ENCODE results near the gene B3GNT5.
"Not testable (repeated sequence)": the region's sequence is repeated elsewhere in the genome, so short reads cannot be mapped to it uniquely, and the experiment has no call there.

The B3GNT5 gene

GRCh38 chr3:183230251-183230650 lies 22.8 kb upstream of the B3GNT5 start:
- not testable (repeated sequence) for DNase-seq (ENCODE audit: low read depth)

- no peak for DNase-seq (ENCODE audit: low read depth)
Observed at GRCh38 chr3:183230826-183231225, 22.2 kb upstream of the B3GNT5 start.

GRCh38 chr3:183233966-183234365 lies 19.1 kb upstream of the B3GNT5 start:
- no peak for DNase-seq (ENCODE audit: low read depth)

- no peak for DNase-seq (ENCODE audit: low read depth)
Observed at GRCh38 chr3:183239046-183239445, 14.0 kb upstream of the B3GNT5 start.

GRCh38 chr3:183242431-183242830 lies 10.6 kb upstream of the B3GNT5 start:
- no peak for DNase-seq (ENCODE audit: low read depth)

GRCh38 chr3:183244219-183244618 lies 8.8 kb upstream of the B3GNT5 start:
- no peak for DNase-seq (ENCODE audit: low read depth)

- DNase-seq (ENCODE audit: low read depth): no peak
Observed at GRCh38 chr3:183244981-183245476, 8.0 kb upstream of the B3GNT5 start.

GRCh38 chr3:183247011-183247589 lies 6.0 kb upstream of the B3GNT5 start:
- no peak for DNase-seq (ENCODE audit: low read depth)

- DNase-seq (ENCODE audit: low read depth): no peak
Observed at GRCh38 chr3:183249006-183249718, 3.9 kb upstream of the B3GNT5 start.

GRCh38 chr3:183252118-183252782 lies 803 bp upstream of the B3GNT5 start:
- no peak for DNase-seq (ENCODE audit: low read depth)

- no peak for DNase-seq (ENCODE audit: low read depth)
Observed at GRCh38 chr3:183253528-183254486, 754 bp downstream of the B3GNT5 start.

GRCh38 chr3:183254487-183255347 lies 1.7 kb downstream of the B3GNT5 start:
- no peak for DNase-seq (ENCODE audit: low read depth)

- no peak for DNase-seq (ENCODE audit: low read depth)
Observed at GRCh38 chr3:183255348-183255730, 2.3 kb downstream of the B3GNT5 start.

GRCh38 chr3:183259087-183259486 lies 6.0 kb downstream of the B3GNT5 start:
- no peak for DNase-seq (ENCODE audit: low read depth)

- no peak for DNase-seq (ENCODE audit: low read depth)
Observed at GRCh38 chr3:183259621-183260020, 6.6 kb downstream of the B3GNT5 start.

- no peak for DNase-seq (ENCODE audit: low read depth)
Observed at GRCh38 chr3:183260167-183260904, 7.3 kb downstream of the B3GNT5 start.

- DNase-seq (ENCODE audit: low read depth): no peak
Observed at GRCh38 chr3:183261151-183261724, 8.2 kb downstream of the B3GNT5 start.

- no peak for DNase-seq (ENCODE audit: low read depth)
Observed at GRCh38 chr3:183262875-183263378, 9.9 kb downstream of the B3GNT5 start.

- DNase-seq (ENCODE audit: low read depth): no peak
Observed at GRCh38 chr3:183264268-183264667, 11.2 kb downstream of the B3GNT5 start.

- DNase-seq (ENCODE audit: low read depth): no peak
Observed at GRCh38 chr3:183265157-183265642, 12.1 kb downstream of the B3GNT5 start.
